GM06990 (cell line): ENCODE results near the gene GRID1.

Experiments used
- DNase-seq: peaks from one replicate; pipeline ENCODE4 v3.0.0-alpha.2; 2011; ENCODE audit not compliant: insufficient read length; ENCODE audit errors: extremely low read depth
- H3K27me3 ChIP-seq: replicated peaks from 2 replicates; pipeline ENCODE4 v1.6.0; 2011; ENCODE audit warnings: low read length; ENCODE audit not compliant: control insufficient read depth, insufficient read depth
- H3K36me3 ChIP-seq: 2 replicates; pipeline ENCODE4 v1.5.1; 2011; ENCODE audit warnings: low read length; ENCODE audit not compliant: control insufficient read depth, insufficient read depth
- H3K4me3 ChIP-seq: replicated peaks from 2 replicates; pipeline ENCODE4 v1.5.1; 2011; ENCODE audit warnings: low read depth, mild to moderate bottlenecking, control low read depth, low read length
- CTCF ChIP-seq: IDR thresholded peaks from 2 replicates; pipeline ENCODE4 v1.5.1; 2011; ENCODE audit warnings: low read length, control low read depth, mild to moderate bottlenecking, inconsistent platforms; ENCODE audit not compliant: insufficient read depth, poor library complexity, severe bottlenecking

GRID1 gene

DNA sequence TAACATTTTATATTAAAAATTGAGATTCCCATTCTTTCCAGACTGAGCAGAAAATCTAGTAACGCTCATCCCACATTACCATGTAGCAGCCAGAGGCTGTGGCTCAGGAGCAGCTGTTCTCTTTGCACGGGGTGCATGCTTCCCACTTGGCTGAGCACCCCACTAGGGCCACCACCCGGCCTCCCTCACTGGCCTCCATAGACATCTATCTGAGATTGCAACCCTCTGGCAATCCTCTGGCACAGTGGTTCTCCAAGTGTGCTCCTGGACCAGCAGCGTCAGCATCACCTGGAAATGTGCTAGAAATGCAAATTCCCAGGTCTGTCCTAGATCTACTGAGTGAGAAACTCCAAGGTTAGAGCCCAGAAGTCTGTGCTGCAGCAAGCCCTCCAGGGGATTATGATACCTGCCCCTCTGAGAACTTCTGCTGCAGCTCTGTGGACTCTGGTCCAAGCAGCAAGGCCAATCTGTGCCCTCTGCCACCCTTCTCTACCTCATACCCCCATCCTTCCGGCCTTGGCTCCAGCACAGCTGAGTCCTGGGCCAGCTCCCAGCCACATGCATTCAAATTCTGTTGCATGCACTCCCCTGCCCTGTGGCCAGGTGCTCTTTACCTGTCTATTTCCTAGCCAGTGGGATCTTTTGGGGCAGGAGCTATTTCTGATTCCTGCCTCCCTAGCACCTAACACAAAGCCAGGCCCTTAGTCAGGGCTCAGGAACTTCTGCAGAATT lies 301.5 kb downstream of the GRID1 start:
- peaks cover 2% of the 10 kb centered on the region for H3K27me3 ChIP-seq
- no peak for DNase-seq
- no peak for TF ChIP-seq CTCF
- H3K4me3 ChIP-seq = no peak overlapping the region
- H3K36me3 ChIP-seq = no peaks in the 10 kb centered on the region

GRCh38 chr10:86064219-86064618 lies 302.4 kb downstream of the GRID1 start:
- no peak overlapping the region for H3K4me3 ChIP-seq
- peaks cover 2% of the 10 kb centered on the region for H3K27me3 ChIP-seq
- no peaks in the 10 kb centered on the region for H3K36me3 ChIP-seq
- DNase-seq = no peak
- no peak for TF ChIP-seq CTCF

GRCh38 chr10:86063341-86063740 lies 303.3 kb downstream of the GRID1 start:
- DNase-seq = no peak
- peaks cover 2% of the 10 kb centered on the region for H3K27me3 ChIP-seq
- no peak overlapping the region for H3K4me3 ChIP-seq
- no peaks in the 10 kb centered on the region for H3K36me3 ChIP-seq
- TF ChIP-seq CTCF = no peak

DNA sequence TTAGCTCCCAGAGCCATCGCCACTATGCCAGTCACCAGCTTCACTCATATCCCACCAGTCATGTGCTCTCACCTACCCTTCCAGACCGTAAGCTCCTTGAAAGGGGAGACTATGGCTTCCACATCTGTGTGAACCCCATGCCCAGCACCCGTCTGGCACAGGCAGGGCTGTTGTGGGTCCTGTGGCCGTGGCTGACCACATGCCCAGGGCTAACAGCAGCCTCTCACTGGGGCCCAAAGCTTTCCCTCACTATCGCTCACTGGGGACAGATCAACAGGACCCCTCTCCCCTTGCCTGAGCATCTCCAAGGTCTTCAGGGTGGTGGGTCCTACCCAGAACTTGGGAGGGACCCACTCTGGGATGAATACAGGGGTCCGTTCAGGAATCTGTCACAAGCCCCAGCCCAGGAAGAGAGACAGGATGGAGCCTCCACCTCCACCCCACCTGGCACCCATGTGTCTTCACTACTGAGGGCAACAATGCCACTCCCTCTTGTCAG lies 303.9 kb downstream of the GRID1 start:
- TF ChIP-seq CTCF = no peak
- Histone ChIP-seq H3K36me3 (no peaks in the 10 kb centered on the region), H3K4me3 (no peak overlapping the region), H3K27me3 (peaks cover 2% of the 10 kb centered on the region)
- no peak for DNase-seq

DNA sequence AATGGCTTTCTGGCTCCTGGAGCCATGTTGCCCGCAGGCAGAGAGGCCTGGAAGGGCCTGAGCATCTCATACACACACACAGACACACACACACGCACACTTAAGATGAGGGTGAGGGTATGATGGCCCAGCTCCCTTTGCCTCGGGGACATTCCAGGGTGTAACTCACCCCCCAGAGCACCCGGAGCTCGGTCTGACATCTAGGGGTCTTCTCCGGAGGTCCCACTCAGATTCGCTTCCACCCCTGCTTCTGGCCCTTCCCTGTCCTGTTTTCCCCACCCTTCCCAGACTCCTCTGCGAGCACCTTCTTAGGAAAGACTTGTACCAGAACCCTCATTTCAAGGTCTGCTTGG lies 304.4 kb downstream of the GRID1 start:
- no peak for DNase-seq
- Histone ChIP-seq H3K4me3 (no peak overlapping the region), H3K27me3 (peaks cover 2% of the 10 kb centered on the region), H3K36me3 (no peaks in the 10 kb centered on the region)
- no peak for TF ChIP-seq CTCF
